Fibroblast of mammary gland (primary cell): ENCODE measurements around the gene RREB1.

ENCODE experiments used
- DNase-seq: peaks from one replicate; pipeline ENCODE4 v3.0.0-alpha.2; 2010; ENCODE audit warnings: low read depth
- H3K4me3 ChIP-seq: 2 replicates; pipeline ENCODE4 v1.5.1; 2011; ENCODE audit warnings: low read depth, mild to moderate bottlenecking, low read length, moderate library complexity; ENCODE audit not compliant: control insufficient read depth
- TF ChIP-seq, protein P1 (sequence below): conservative IDR thresholded peaks from 2 replicates; pipeline ENCODE4 v1.5.1; 2011; ENCODE audit warnings: low read depth, low read length, inconsistent platforms; ENCODE audit not compliant: control insufficient read depth, insufficient read depth

Gene RREB1

DNA sequence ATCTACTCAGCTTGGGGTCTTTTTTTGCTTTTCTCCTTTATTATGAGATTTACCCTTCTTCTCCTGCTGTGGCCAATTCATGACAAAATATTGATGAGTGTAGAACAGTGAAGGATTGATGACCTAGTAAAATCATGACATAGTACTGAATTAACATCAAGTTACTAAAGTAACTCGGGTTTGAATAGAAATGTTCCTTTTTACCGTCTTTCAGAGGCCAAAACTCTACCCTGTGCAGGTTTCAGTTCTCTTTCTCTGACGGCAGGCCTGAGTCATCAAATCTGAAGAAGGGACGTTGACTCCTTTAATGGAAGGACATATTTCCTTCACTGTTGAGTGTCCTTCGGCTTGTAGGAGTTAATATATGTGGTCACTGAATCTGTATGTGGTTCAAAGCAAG lies 80.7 kb downstream of the RREB1 start:
- TF ChIP-seq, protein P1, sequence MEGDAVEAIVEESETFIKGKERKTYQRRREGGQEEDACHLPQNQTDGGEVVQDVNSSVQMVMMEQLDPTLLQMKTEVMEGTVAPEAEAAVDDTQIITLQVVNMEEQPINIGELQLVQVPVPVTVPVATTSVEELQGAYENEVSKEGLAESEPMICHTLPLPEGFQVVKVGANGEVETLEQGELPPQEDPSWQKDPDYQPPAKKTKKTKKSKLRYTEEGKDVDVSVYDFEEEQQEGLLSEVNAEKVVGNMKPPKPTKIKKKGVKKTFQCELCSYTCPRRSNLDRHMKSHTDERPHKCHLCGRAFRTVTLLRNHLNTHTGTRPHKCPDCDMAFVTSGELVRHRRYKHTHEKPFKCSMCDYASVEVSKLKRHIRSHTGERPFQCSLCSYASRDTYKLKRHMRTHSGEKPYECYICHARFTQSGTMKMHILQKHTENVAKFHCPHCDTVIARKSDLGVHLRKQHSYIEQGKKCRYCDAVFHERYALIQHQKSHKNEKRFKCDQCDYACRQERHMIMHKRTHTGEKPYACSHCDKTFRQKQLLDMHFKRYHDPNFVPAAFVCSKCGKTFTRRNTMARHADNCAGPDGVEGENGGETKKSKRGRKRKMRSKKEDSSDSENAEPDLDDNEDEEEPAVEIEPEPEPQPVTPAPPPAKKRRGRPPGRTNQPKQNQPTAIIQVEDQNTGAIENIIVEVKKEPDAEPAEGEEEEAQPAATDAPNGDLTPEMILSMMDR = no peak
- DNase-seq = no peak
- no peak overlapping the region for H3K4me3 ChIP-seq

DNA sequence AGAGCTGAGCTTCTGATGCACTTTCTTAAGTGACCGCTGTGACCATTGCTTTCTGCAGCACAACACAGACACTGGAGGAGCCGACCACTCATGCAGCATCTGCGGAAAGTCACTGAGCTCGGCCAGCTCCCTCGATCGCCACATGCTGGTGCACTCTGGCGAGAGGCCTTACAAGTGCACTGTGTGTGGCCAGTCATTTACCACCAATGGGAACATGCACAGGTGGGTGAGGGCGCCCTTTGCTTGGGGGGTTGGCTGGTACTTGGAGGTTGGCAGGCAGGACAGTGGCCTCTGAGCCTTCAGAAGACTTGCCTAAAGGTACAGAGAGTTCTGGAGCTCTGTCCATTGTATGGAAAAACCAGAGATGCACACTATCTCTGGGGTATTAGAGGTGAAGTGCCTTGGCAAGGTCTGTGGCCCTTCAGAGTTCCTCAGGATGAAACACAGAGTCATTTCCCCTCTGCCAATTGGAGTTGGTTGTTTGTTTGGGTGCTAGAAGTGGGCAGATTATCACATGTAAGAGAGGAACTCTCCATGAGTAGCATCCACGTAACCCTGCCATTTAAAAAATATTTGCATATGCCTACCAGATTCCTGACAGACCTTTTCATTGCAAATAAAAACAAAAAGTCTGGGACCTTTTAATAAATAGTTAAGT lies 81.5 kb downstream of the RREB1 start:
- DNase-seq = no peak
- TF ChIP-seq, protein P1 = no peak
- no peak overlapping the region for H3K4me3 ChIP-seq

DNA sequence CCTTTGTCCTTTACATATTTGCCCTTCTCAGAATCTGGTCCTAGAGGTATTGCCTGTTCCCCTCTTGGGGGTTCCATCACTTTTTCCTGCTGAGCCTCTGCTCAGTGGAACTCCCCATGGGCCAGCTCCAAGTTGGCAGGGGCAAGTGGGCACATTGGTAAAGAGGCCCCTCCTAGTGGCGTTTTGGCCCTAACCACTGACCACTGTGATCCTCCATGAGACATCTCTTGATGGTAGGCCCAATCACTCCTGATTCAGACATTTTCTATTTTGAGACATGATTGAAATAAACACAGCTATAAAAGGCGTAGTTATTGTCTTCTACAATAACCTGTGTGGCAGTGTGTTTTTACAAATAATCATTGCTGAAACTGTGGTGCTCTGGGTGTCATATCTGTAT lies 83.0 kb downstream of the RREB1 start:
- TF ChIP-seq, protein P1 = no peak
- H3K4me3 ChIP-seq = no peak overlapping the region
- DNase-seq = no peak

DNA sequence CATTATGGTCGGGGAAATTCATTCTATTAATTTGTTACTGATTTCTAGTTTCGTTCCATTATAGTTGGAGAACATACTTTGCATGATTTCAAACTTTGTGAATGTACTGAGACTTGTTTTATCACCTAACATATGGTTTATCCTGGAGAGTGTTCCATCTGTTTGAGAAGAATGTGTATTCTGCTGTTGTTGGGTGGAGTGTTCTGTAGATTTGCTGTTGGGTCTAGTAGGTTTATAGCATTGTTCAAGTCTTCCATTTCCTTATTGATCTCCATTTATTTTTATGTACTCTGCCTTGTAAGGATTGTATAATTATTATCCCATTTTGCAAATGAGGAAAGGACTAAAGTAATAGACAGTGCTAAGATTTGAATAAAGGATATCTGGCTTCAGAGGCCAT lies 85.4 kb downstream of the RREB1 start:
- H3K4me3 ChIP-seq = no peak overlapping the region
- TF ChIP-seq, protein P1 = no peak
- DNase-seq = no peak

DNA sequence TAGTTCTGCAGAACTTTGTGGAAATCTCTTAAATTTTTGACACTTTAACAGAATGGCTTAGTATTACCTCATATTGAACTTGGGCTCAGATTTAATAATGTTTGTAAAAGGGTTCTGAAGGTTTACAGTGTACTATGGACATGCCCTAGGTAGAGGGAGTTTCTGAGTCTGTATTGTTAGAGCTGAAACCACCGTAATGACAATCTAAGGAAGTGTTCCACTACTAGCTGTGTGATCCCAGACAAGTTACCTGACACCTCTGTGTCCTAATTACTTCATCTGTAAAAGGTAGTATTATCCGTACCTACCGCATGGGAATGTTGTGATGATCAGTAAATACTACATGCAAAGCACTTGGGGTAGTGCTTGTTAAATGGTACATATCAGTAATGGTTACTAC lies 86.9 kb downstream of the RREB1 start:
- H3K4me3 ChIP-seq = no peak overlapping the region
- TF ChIP-seq, protein P1 = no peak
- no peak for DNase-seq

DNA sequence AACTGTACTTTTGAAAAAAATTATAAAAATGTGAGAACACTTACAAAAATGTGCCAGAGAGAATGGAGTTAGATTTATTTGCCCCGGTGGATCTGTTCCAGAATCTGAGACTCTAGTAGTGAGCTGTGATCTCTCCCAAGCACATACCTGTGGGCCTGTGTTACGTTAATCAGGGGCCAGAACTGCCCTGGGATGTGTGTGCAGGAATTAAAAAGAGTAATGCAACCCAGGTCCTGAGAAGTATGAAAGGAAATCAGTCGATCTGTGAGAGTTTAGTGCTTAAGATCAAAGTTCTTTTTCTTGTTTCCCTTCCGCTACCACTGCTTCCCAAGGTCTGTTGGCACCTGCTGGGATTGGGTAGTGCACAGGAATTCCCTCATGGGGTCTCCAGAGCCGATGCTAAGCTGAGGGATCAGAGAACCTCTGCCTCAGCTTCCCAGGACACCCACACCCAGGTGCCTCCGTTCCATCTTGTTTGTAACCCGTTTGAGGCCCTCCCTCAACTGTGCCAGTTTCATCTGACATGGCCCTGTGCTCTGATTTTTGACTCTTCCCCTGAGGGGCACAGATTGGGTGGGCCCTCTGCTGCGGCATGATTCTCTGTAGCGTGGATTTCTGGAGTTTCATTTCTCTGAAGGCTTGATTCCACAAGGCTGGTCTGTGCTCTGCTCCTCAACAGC lies 87.7 kb downstream of the RREB1 start:
- TF ChIP-seq, protein P1 = no peak
- DNase-seq = no peak
- H3K4me3 ChIP-seq = no peak overlapping the region
